GM12874 (cell line): Measurements from ENCODE around the gene COL18A1.

Experiments
- CTCF ChIP-seq: IDR thresholded peaks from 2 replicates; pipeline ENCODE4 v1.5.1; 2011; ENCODE audit warnings: low read depth, mild to moderate bottlenecking, control low read depth, low read length, moderate library complexity; ENCODE audit not compliant: insufficient read depth

Gene COL18A1

GRCh38 chr21:45452696-45453307 is 47.8 kb downstream of the COL18A1 start:
- no peak for TF ChIP-seq CTCF

GRCh38 chr21:45453308-45453950 is 48.5 kb downstream of the COL18A1 start:
- TF ChIP-seq CTCF = no peak

- TF ChIP-seq CTCF = no peak
Measured at GRCh38 chr21:45454060-45454925, 49.3 kb downstream of the COL18A1 start.

- no peak for TF ChIP-seq CTCF
Measured at GRCh38 chr21:45454926-45455673, 50.1 kb downstream of the COL18A1 start.

GRCh38 chr21:45455674-45456583 is 51.0 kb downstream of the COL18A1 start:
- no peak for TF ChIP-seq CTCF

GRCh38 chr21:45456584-45457160 is 51.7 kb downstream of the COL18A1 start:
- TF ChIP-seq CTCF = no peak
